B cell (primary cell): Measurements from ENCODE around the gene SLC18A3. TPM values are rescaled to one million over a fixed set of nuclear protein-coding genes. Genes with fewer than 3 reads are reported as not detected.

Experiments used
- ATAC-seq: fragments of 200-7000 bp; cut with Tn5 transposase; one replicate; pipeline ENCODE4 v1.10.0; 2021; ENCODE audit warnings: low read depth, mild to moderate bottlenecking, moderate number of reproducible peaks, moderate library complexity
- CTCF ChIA-PET: fragments of 350-600 bp; sonication (Branson Sonifier 250); formaldehyde crosslinking; loops from one replicate; lab custom pipeline; 2021; ENCODE audit warnings: antibody characterized with exemption, inconsistent platforms; lab: Charles Lee
- POLR2A ChIA-PET: fragments of 350-600 bp; sonication (Branson Sonifier 250); formaldehyde crosslinking; loops from one replicate; lab custom pipeline; 2021; ENCODE audit warnings: antibody characterized with exemption; lab: Charles Lee
- DNase-seq: peaks from one replicate; pipeline ENCODE4 v3.0.0; 2013
- H2AFZ ChIP-seq: 2 replicates; pipeline ENCODE4 v1.6.1; 2012; ENCODE audit warnings: mild to moderate bottlenecking, low read depth, low read length; ENCODE audit not compliant: insufficient read depth, poor library complexity, severe bottlenecking
- H3K27ac ChIP-seq, 2 donors: 1 replicate in 1 of 2; 2 replicates in 1 of 2; pipeline ENCODE4 v1.5.1; 2012 to 2013; ENCODE audit warnings: low read length in 2 of 2, mild to moderate bottlenecking in 2 of 2, moderate library complexity in 1 of 2
- H3K27me3 ChIP-seq, 4 experiments: fragments of 200-600 bp in 1 of 4; sonication (generic) in 1 of 4; replicated peaks in 1 of 4; 1 replicate in 2 of 4; 2 replicates in 2 of 4; pipeline versions ENCODE4 v1.6.1 to v1.7.0; 2013 to 2016; ENCODE audit warnings: low read length in 3 of 4, mild to moderate bottlenecking in 2 of 4, mixed read lengths in 1 of 4, moderate library complexity in 1 of 4; ENCODE audit not compliant: insufficient read depth in 4 of 4, control insufficient read depth in 3 of 4; ENCODE audit errors: control extremely low read depth in 1 of 4
- H3K36me3 ChIP-seq, 2 experiments: replicated peaks in 1 of 2; 1 replicate in 1 of 2; 2 replicates in 1 of 2; pipeline versions ENCODE4 v1.6.1 to v1.7.1; 2013; ENCODE audit warnings: low read length in 1 of 2; ENCODE audit not compliant: insufficient read depth in 2 of 2, control insufficient read depth in 1 of 2; ENCODE audit errors: control extremely low read depth in 1 of 2, extremely low read depth in 1 of 2
- H3K4me1 ChIP-seq, 2 donors: fragments of 200-600 bp in 1 of 2; sonication (generic) in 1 of 2; 1 replicate in 1 of 2; 2 replicates in 1 of 2; pipeline versions ENCODE4 v1.5.1 to v1.6.1; 2013 to 2017; ENCODE audit warnings: low read length in 2 of 2; ENCODE audit not compliant: control insufficient read depth in 2 of 2, insufficient read depth in 2 of 2
- H3K4me2 ChIP-seq: replicated peaks from 2 replicates; pipeline ENCODE3; 2012; ENCODE audit warnings: mild to moderate bottlenecking, low read depth, low read length; ENCODE audit not compliant: poor library complexity, severe bottlenecking
- H3K4me3 ChIP-seq, 5 experiments: fragments of 200-600 bp in 1 of 5; sonication (generic) in 1 of 5; 1 replicate in 3 of 5; 2 replicates in 2 of 5; pipeline versions ENCODE4 v1.5.1 to v1.7.0; 2011 to 2016; ENCODE audit warnings: low read length in 4 of 5, mild to moderate bottlenecking in 4 of 5, low read depth in 2 of 5, control low read depth in 1 of 5, moderate library complexity in 1 of 5; ENCODE audit not compliant: insufficient read depth in 1 of 5; ENCODE audit errors: control extremely low read depth in 1 of 5, extremely low read depth in 1 of 5
- H3K79me2 ChIP-seq: fragments of 200-600 bp; sonication (generic); one replicate; pipeline ENCODE4 v1.6.0; 2016; ENCODE audit warnings: low read length; ENCODE audit not compliant: control insufficient read depth, insufficient read depth
- H3K9ac ChIP-seq: fragments of 200-600 bp; sonication (generic); 2 replicates; pipeline ENCODE4 v1.6.1; 2017; ENCODE audit warnings: mild to moderate bottlenecking, low read length, moderate library complexity
- H3K9me3 ChIP-seq, 3 donors: one replicate each; pipeline versions ENCODE4 v1.6.1 to v1.7.1; 2013; ENCODE audit warnings: low read length in 2 of 3; ENCODE audit not compliant: control insufficient read depth in 2 of 3, insufficient read depth in 1 of 3; ENCODE audit errors: control extremely low read depth in 1 of 3
- H4K20me1 ChIP-seq: 2 replicates; pipeline ENCODE4 v1.6.0; 2012; ENCODE audit warnings: mild to moderate bottlenecking, low read length; ENCODE audit not compliant: insufficient read depth, control insufficient read depth, poor library complexity, severe bottlenecking
- H3K27ac Mint-ChIP-seq: one replicate; pipeline ENCODE4 v1.8.0; 2021; ENCODE audit warnings: mixed read lengths
- H3K27me3 Mint-ChIP-seq: one replicate; pipeline ENCODE4 v1.8.0; 2021; ENCODE audit warnings: mixed read lengths
- H3K4me1 Mint-ChIP-seq: one replicate; pipeline ENCODE4 v1.8.0; 2021; ENCODE audit warnings: mixed read lengths
- H3K4me3 Mint-ChIP-seq: one replicate; pipeline ENCODE4 v1.8.0; 2021; ENCODE audit warnings: mixed read lengths
- H3K9me3 Mint-ChIP-seq: one replicate; pipeline ENCODE4 v1.8.0; 2022; ENCODE audit warnings: mixed read lengths; ENCODE audit not compliant: insufficient read depth
- CTCF ChIP-seq: fragments of 200-600 bp; IDR thresholded peaks from one replicate; pipeline ENCODE4 v1.8.0; 2022; ENCODE audit warnings: antibody characterized with exemption, mild to moderate bottlenecking
- EZH2 ChIP-seq: IDR thresholded peaks from 2 replicates; pipeline ENCODE4 v1.6.1; 2012; ENCODE audit warnings: borderline replicate concordance, low read depth, mild to moderate bottlenecking, moderate library complexity, low read length; ENCODE audit not compliant: insufficient read depth, poor library complexity, severe bottlenecking
- WGBS: methylation state at CpG from one replicate; pipeline ENCODE4 v1.1.5; 2013; ENCODE audit warnings: missing lambda C conversion rate; ENCODE audit not compliant: insufficient coverage; 5-methylcytosine and 5-hydroxymethylcytosine counted together
- intact Hi-C: fragments of 100-400 bp; cut with micrococcal nuclease; formaldehyde crosslinking; loops from one replicate; pipeline ENCODE4 v1.10.0; 2022
- polyA plus RNA-seq: library from polyadenylated mRNA; depleted of rRNA; stranded (reverse); fragments of >200 nt; gene quantifications from 2 replicates; pipeline ENCODE4 v1.2.3, GENCODE V29; 2012
- total RNA-seq, 2 donors: library from RNA; stranded (reverse); fragments of 120-200 nt in 1 of 2; gene quantifications; 1 replicate in 1 of 2; 2 replicates in 1 of 2; pipeline versions ENCODE4 v1.2.3 to v1.2.4, GENCODE V29; 2013 to 2022

The SLC18A3 gene
- total and polyA plus RNA-seq, 2 donors (not counting 1 experiment from before 2014, with no cell fraction given), result not detected

GRCh38 chr10:49595713-49596492 is 14.2 kb upstream of the SLC18A3 start:
- WGBS, result 66% methylated on average over 10 of the region's 13 CpGs
- TF ChIP-seq EZH2 (no peak), CTCF (no peak)
- CTCF ChIA-PET, result interaction anchor here (1.2 to 1.3 kb wide), 2 partner anchors 10 to 628 kb away, joined by 3 to 4 read pairs; no protein-coding TSS in a partner anchor
- no peak for ATAC-seq
- peaks cover 27% of the 10 kb centered on the region for H3K27me3 Mint-ChIP-seq
- Histone ChIP-seq H3K4me1 (peaks cover 0 to 2% of the 10 kb centered on the region in 2 donors), H2AFZ (no peak overlapping the region), H4K20me1 (no peaks in the 10 kb centered on the region), H3K27me3 (peaks cover 0 to 11% (median 1%) of the 10 kb centered on the region in 4 experiments), H3K27ac (no peak overlapping the region), H3K9me3 (no peaks in the 10 kb centered on the region), H3K9ac (no peak overlapping the region), H3K4me2 (no peak overlapping the region), H3K4me3 (no peak overlapping the region), H3K36me3 (no peaks in the 10 kb centered on the region), H3K79me2 (no peaks in the 10 kb centered on the region)
- no peak for DNase-seq
- no peaks in the 10 kb centered on the region for H3K9me3 Mint-ChIP-seq
- POLR2A ChIA-PET, result no interaction called here
- no peak overlapping the region for H3K27ac Mint-ChIP-seq
- no peak overlapping the region for H3K4me3 Mint-ChIP-seq
- intact Hi-C loops, result no loop called here
- H3K4me1 Mint-ChIP-seq, result peaks cover 3% of the 10 kb centered on the region

- DNase-seq (no peak), ATAC-seq (no peak)
- no peaks in the 10 kb centered on the region for H3K9me3 ChIP-seq
- H3K36me3 ChIP-seq, result no peaks in the 10 kb centered on the region
- H3K4me3 ChIP-seq, result no peak overlapping the region
- H3K9ac ChIP-seq, result no peak overlapping the region
- H3K27me3 ChIP-seq, result peaks cover 0 to 9% (median 1%) of the 10 kb centered on the region in 4 experiments
- TF ChIP-seq CTCF, result no peak
- no peak for TF ChIP-seq EZH2
- H3K27ac Mint-ChIP-seq, result no peak overlapping the region
- intact Hi-C loops, result no loop called here
- H3K4me3 Mint-ChIP-seq, result no peak overlapping the region
- H3K27me3 Mint-ChIP-seq, result peaks cover 27% of the 10 kb centered on the region
- peaks cover 3% of the 10 kb centered on the region for H3K4me1 Mint-ChIP-seq
- no peak overlapping the region for H3K27ac ChIP-seq
- H3K4me1 ChIP-seq, result peaks cover 0 to 2% of the 10 kb centered on the region in 2 donors
- H3K79me2 ChIP-seq, result no peaks in the 10 kb centered on the region
- H3K4me2 ChIP-seq, result no peak overlapping the region
- CTCF ChIA-PET, result interaction anchor here (1.3 kb wide), 1 partner anchor 10 kb away, joined by 4 read pairs; no protein-coding TSS in a partner anchor
- no peaks in the 10 kb centered on the region for H3K9me3 Mint-ChIP-seq
- POLR2A ChIA-PET, result no interaction called here
- WGBS, result 57% methylated on average over 3 of the region's 3 CpGs
- no peak overlapping the region for H2AFZ ChIP-seq
- no peaks in the 10 kb centered on the region for H4K20me1 ChIP-seq
Measured at GRCh38 chr10:49596493-49596809, 13.7 kb upstream of the SLC18A3 start.
